Measurements from ENCODE around the gene KRT3.

- TF ChIP-seq, protein P1, sequence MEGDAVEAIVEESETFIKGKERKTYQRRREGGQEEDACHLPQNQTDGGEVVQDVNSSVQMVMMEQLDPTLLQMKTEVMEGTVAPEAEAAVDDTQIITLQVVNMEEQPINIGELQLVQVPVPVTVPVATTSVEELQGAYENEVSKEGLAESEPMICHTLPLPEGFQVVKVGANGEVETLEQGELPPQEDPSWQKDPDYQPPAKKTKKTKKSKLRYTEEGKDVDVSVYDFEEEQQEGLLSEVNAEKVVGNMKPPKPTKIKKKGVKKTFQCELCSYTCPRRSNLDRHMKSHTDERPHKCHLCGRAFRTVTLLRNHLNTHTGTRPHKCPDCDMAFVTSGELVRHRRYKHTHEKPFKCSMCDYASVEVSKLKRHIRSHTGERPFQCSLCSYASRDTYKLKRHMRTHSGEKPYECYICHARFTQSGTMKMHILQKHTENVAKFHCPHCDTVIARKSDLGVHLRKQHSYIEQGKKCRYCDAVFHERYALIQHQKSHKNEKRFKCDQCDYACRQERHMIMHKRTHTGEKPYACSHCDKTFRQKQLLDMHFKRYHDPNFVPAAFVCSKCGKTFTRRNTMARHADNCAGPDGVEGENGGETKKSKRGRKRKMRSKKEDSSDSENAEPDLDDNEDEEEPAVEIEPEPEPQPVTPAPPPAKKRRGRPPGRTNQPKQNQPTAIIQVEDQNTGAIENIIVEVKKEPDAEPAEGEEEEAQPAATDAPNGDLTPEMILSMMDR (IDR thresholded peaks at IDR 0.05) = no peak
- TF ChIP-seq TCF7L2 (IDR thresholded peaks at IDR 0.05; ENCODE audit: low read depth, low read length) (no peak), POLR2AphosphoS5 (IDR thresholded peaks at IDR 0.05; ENCODE audit: low read depth, low read length) (no peak), SIN3A (IDR thresholded peaks at IDR 0.05; ENCODE audit: borderline replicate concordance, insufficient read depth, low read depth, low read length) (no peak), REST (IDR thresholded peaks at IDR 0.05; ENCODE audit: insufficient read depth in 1 of 2, low read depth in 2 of 2, low read length in 1 of 2) (no peak)
Measured at GRCh38 chr12:52760623-52761022, 35.3 kb downstream of the KRT3 start.

Measured in Panc1 (cell line).